GM18870 (cell line): ENCODE measurements around the gene NECTIN1.
A peak's percentile ranks its signal among the peaks of the same experiment; 100 is the strongest.

ENCODE experiments used
- ATAC-seq: cut with Tn5 transposase; IDR thresholded peaks from one replicate; pipeline ENCODE4 v1.9.1; 2021; ENCODE audit warnings: moderate library complexity; ENCODE audit not compliant: unreplicated experiment

Gene NECTIN1

DNA sequence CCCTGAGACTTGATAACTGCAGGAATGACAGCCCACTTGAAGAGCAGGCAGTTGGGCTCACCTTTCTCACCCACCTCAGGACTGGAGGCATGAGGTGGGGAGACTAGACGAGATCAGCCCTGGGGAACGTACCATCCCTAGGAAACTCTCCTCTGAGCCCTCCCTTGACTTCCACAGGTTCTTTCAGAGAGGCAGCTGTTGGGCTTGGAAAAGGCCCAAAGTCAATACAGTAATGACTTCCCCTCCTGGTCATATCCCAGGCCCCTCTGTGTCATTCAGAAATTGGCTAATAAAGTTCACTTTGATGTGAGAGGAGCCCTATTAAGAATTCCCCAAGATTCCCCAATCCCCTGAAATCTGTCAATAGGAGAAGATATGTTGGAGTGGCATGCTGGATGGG lies 5.8 kb upstream of the NECTIN1 start:
- ATAC-seq: no peak

DNA sequence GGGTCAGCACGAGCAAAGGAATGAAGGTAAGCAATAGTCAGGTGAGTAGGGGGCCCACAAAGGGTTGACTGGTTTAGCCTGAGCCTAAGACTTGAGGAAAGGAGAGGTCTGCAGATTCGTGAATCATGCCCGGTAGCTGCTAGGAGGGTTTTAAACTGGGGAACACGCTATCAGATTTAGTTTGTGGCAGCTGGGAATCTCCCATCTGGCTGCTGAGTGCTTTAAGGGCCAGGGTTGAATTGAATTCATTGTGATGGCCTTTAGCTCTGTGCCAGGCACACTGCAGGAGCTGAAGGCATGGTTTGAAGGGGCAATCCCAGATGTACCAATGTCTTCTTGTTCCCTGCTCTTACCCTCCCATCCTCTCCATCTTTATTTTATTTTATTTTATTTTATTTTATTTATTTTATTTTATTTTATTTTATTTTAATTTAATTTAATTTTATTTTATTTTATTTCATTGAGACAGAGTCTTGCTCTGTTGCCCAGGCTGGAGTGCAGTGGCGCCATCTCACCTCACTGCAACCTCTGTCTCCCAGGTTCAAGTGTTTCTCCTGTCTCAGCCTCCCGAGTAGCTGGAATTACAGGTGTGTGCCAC lies 1.9 kb upstream of the NECTIN1 start:
- no peak for ATAC-seq

DNA sequence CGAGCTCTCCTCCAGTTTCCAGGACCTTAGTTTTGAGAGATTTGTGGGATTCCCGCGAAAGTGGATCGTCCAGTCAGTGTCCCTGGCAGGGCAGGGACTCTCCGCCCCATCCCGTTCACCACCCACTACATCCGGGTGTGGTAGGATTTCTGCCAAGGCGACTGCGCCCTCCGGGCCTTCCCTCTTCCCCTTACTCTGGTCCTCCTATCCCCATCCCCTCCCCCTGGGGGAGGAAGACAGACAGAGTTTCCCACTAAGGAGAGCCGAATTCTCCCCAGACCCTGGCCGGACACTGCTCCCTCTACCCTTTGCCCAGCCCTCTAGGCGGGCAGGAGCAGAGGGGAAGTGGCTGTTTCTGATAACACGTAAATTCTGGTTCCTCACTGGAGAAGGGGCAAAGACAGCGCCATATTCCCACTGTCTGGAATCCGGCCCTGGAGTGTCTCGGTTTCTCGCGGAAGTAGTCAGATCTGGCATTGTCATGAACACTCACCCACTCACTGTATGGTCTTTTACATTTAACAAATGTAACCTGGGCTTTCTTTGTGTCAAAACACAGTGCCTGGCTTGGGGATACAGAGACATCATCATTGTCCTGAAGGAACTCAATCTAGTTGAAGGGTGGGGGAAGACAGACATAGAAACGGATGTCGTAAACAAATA lies 1.1 kb upstream of the NECTIN1 start:
- no peak for ATAC-seq

GRCh38 chr11:119729581-119729927 lies 554 bp upstream of the NECTIN1 start:
- peak; percentile 26 for ATAC-seq

- ATAC-seq: no peak
Measured at GRCh38 chr11:119728211-119728626, 781 bp downstream of the NECTIN1 start.

GRCh38 chr11:119727523-119728151 lies 1.4 kb downstream of the NECTIN1 start:
- no peak for ATAC-seq

DNA sequence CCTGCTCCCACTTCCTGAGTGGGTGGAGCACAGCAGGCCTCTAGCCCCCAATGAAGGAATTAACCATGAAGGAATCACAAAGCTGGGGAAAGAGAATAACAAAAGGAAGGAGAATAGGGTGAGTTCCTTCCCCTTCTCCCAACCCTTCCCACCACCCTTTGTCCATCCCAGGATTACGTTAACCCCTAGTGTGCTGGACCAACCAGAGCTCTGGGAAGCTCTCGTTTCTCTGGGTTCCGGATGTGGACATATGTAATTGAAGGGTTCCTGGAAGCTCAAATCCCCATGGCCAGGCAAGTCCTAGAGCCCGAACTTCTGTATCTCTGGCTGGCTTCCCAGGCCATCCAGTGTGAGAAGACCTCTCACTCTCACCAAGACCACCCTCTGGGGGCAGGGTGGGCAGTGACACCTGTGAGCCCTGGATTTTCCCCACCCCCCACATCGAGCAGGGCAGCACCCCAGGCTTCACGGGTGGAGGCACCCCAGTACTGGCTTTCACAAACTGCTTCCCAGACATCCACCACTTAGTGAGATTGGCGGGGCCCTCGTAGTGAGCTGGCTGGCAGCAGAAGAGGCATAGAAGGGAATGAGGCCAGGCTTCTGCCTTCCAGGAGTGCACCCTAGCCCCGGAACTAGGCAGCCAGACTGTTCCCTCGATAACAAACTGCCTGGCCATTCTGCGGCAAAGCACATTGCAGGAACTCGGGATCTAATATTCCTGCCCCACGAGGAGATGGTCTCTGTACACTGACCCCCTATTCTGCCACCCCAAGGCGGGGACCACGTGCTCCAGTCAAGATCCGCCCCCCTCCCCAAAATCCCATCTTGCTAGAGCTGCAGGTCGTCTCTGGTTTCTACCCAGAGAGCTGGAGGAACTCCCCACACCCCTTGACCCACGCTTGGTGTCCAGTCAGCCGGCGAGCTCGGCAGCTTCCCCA lies 2.1 kb downstream of the NECTIN1 start:
- no peak for ATAC-seq

DNA sequence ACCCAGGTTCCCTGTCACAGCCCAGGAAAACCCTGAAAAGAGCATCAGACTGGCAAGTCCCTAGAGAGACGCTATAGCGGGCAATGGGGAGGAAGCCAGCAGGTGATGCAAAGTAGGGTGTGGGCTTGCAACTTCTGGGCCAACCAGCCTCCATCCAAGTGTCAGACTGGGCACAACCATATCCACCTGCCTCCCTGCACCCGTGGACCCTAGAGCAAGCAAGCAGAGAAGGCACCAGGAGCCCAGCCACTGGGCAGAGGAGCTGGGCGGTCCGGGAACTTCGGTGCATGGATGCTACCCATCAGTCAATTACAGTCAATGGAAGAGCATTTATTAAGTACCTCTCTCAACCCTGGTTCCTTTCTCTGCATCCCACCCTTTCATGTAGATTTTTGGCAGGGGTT lies 2.8 kb downstream of the NECTIN1 start:
- no peak for ATAC-seq

GRCh38 chr11:119724956-119725355 lies 4.0 kb downstream of the NECTIN1 start:
- ATAC-seq: no peak

- ATAC-seq: no peak
Measured at GRCh38 chr11:119723952-119724325, 5.1 kb downstream of the NECTIN1 start.

- no peak for ATAC-seq
Measured at GRCh38 chr11:119723243-119723951, 5.6 kb downstream of the NECTIN1 start.

DNA sequence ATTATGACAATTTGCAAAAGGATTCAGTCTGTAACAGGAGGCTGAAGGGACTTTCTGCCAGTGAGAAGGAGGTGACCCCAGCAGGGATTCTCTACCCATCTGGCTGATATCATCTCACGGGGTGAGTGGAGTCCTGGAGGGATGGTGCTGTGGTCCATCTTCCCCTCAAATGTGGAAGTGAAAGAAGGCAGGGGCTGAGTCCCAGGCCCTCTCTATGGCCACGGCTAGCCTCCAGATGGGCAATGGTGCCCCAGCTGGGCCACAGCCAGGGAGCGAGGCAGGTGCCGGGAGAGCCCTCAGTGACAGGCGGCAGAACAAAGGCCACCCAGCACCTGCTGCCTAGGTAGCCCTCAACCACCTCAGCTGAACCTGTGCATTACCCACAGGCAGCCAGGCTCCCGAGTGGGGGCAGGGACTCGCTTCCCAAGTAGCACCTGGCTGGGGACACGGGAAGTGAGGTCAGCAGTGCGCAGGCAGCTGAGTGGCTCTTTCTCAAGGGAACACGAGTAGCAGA lies 6.7 kb downstream of the NECTIN1 start:
- no peak for ATAC-seq

- ATAC-seq: no peak
Measured at GRCh38 chr11:119721129-119722120, 7.6 kb downstream of the NECTIN1 start.

- ATAC-seq: no peak
Measured at GRCh38 chr11:119720311-119720913, 8.6 kb downstream of the NECTIN1 start.

GRCh38 chr11:119717839-119718534 lies 11.0 kb downstream of the NECTIN1 start:
- ATAC-seq: no peak

DNA sequence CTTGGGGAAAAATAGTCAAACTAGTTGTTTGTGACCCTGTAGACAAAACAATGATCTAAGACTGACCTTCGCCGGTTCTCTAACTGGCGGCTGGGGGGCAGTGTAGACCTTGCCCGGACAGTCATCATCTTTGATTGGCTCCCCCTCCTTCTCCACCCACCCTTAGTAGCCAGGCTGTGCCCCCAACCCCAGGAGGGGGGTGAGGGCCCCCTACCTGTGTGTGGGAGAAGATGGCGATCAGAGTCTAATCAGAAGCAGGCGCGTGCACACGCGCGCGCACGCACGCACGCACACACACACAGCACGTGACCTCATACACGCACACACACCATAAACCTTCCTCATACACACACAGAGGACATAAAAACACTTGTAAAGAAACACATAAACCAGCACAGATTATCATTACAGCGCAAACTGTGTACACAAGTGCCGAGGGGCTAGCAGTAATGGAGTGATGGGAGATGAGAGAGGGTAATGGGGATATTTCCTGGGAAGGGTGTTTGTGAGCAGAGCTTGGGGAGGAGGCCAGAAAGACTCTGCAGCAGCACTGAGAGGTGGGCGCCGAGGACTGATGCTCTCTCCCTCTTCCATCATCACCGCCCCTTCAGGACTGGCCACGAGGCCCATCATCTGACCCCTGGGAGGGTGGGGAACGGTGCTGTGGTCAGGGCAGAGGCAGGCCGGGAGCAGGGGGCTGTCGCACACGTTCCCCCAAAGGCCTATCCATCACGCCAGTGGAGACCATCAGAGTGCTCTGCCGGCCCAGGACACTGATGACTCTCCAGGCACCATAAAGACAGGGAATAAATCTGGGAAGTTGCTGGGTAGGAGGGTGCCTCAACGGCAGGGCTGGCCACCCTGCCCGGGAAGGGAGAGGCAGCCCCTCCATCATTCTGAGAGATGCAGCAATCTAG lies 12.2 kb downstream of the NECTIN1 start:
- ATAC-seq: no peak

DNA sequence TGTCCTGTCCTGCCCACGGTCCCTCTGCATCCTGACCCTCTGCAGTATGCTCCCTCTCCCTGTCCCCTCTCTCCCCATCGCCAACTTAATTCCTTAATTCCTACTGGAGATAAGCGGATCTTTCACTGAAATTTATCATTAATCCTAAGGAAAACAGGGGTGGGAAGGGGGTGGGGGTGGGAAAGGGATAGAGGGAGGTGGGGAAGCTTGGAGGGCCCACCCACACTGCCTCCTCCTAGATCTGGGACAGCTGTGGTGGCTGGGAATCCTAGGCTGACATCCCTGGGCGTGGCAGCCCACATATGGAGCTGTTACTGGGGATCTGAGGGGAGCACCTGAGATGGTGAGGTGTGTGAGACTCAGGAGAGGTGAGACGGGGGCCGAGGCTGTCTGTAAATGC lies 14.4 kb downstream of the NECTIN1 start:
- no peak for ATAC-seq
